HEK293T (cell line): ENCODE results near the gene SMG1.
"Not testable (repeated sequence)": the region's sequence is repeated elsewhere in the genome, so short reads cannot be mapped to it uniquely, and the experiment has no call there.

Experiments
- L3MBTL2 ChIP-seq: fragments of 450-650 bp; conservative IDR thresholded peaks from 2 replicates; pipeline ENCODE4 v1.6.1; 2016; ENCODE audit warnings: mild to moderate bottlenecking
- SP1 ChIP-seq: fragments of 450-650 bp; IDR thresholded peaks from 2 replicates; pipeline ENCODE4 v1.6.1; 2017
- SUZ12 ChIP-seq: fragments of 450-650 bp; IDR thresholded peaks from 2 replicates; pipeline ENCODE4 v1.6.1; 2016; ENCODE audit warnings: mild to moderate bottlenecking

DNA sequence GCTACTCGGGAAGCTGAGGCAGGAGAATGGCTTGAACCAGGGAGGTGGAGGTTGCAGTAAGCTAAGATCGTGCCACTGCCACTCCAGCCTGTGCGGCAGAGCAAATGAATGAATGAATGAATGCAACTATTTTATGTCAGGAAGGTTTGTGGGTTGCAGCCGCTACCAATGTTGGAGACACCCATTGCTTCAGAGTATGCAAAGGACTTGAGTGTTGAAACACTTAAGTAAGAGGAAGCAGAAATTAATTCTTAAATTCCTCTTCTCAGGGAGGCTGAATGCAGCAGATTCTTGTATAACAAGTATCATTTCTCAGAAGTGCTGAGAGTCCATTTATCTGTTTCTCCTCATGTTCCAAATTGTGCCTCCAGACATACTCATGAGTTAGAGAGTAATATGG lies 151.6 kb downstream of the SMG1 start:
- TF ChIP-seq SUZ12, SP1, L3MBTL2: not testable (repeated sequence)
